Colonic mucosa (tissue), 4 donors: ENCODE results near the gene ARL2BP. TPM values are rescaled to one million over a fixed set of nuclear protein-coding genes. Genes with fewer than 3 reads are reported as not detected.

ENCODE experiments used
- DNase-seq: peaks from one replicate; pipeline ENCODE4 v3.0.0-alpha.2; 2020
- H3K27ac ChIP-seq: fragments of 200-600 bp; one replicate; pipeline ENCODE4 v1.8.0; 2021
- H3K27me3 ChIP-seq: fragments of 200-600 bp; one replicate; pipeline ENCODE4 v1.8.0; 2021
- H3K36me3 ChIP-seq: fragments of 200-600 bp; one replicate; pipeline ENCODE4 v1.8.0; 2021
- H3K4me1 ChIP-seq: fragments of 200-600 bp; one replicate; pipeline ENCODE4 v1.8.0; 2021; ENCODE audit warnings: mild to moderate bottlenecking
- H3K4me3 ChIP-seq: fragments of 200-600 bp; one replicate; pipeline ENCODE4 v1.8.0; 2021
- H3K9ac ChIP-seq, 2 donors: one replicate each; pipeline ENCODE4 v1.7.0; 2013; ENCODE audit warnings: control low read depth in 2 of 2, low read depth in 2 of 2, low read length in 2 of 2
- H3K9me3 ChIP-seq: fragments of 200-600 bp; one replicate; pipeline ENCODE4 v1.8.0; 2021
- CTCF ChIP-seq: fragments of 200-600 bp; IDR thresholded peaks from one replicate; pipeline ENCODE4 v1.8.0; 2022; ENCODE audit warnings: antibody characterized with exemption, mild to moderate bottlenecking
- intact Hi-C: fragments of 100-400 bp; cut with DNase I; formaldehyde crosslinking; loops from one replicate; pipeline ENCODE4 v1.14.1; 2022
- total RNA-seq, 2 donors: library from RNA; stranded (reverse); fragmentation: NEBNext Ultra II Directional in 1 of 2; extraction: Animal tissue kit (Norgen Biotek cat#: 25700) in 1 of 2; gene quantifications; one replicate each; pipeline ENCODE4 v1.2.1, GENCODE V29; 2021
- donor health status: healthy.
- donor health status: DM: no; HTN: no; CAD: no.
- donor health status: DM: no; HTN: no; CAD: no.

ARL2BP gene
- total RNA-seq, 2 donors from 2014 or later, result 28.6 to 32.7 TPM

DNA sequence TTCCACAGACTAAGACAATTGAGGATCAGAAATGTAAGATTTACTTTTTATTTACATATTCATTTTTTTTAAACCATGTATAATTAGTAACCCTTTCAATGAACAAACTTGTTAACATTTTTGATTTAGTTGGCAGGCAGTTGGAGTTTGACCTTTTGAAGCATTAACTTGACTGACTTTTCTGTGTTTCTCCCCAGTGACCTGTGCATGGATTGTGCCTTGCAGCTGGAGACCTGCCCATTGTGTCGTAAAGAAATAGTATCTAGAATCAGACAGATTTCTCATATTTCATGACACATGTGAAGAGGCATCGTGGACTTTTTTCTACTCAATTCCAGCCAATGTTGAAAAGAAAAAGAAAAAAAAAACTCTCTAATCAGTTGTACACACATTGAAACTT lies 6.4 kb upstream of the ARL2BP start:
- TF ChIP-seq CTCF, result no peak
- H3K36me3 ChIP-seq, result no peaks in the 10 kb centered on the region
- H3K27ac ChIP-seq, result no peak overlapping the region
- no peaks in the 10 kb centered on the region for H3K4me1 ChIP-seq
- no peaks in the 10 kb centered on the region for H3K9me3 ChIP-seq
- H3K4me3 ChIP-seq, result no peak overlapping the region
- DNase-seq, result no peak
- no peaks in the 10 kb centered on the region for H3K27me3 ChIP-seq
- no peak overlapping the region for H3K9ac ChIP-seq
- intact Hi-C loops, result no loop called here

DNA sequence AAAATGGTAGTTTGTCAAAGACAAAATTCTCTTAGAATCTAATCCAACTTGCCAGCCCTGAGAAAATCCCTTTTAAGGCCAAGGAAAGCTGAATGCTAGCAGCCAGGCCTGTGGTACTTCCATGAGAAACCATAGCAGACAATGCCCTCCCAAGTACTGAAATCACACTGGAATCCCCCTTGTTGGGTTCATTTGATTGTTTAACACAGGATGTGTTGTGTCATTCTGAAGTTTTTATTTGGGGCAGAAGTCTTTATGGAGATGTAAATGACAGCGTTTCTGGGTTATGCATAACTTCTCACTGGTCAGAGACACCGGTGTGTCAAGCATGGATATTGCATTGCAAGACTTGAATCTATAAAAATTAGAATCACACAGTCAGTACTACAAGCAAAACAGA lies 6.0 kb upstream of the ARL2BP start:
- Histone ChIP-seq H3K36me3 (no peaks in the 10 kb centered on the region), H3K4me3 (no peak overlapping the region), H3K9me3 (no peaks in the 10 kb centered on the region), H3K27me3 (no peaks in the 10 kb centered on the region), H3K4me1 (no peaks in the 10 kb centered on the region), H3K9ac (no peak overlapping the region), H3K27ac (no peak overlapping the region)
- no peak for DNase-seq
- intact Hi-C loops, result no loop called here
- no peak for TF ChIP-seq CTCF

GRCh38 chr16:57240851-57241250 lies 4.2 kb upstream of the ARL2BP start:
- DNase-seq, result no peak
- Histone ChIP-seq H3K27ac (no peak overlapping the region), H3K27me3 (no peaks in the 10 kb centered on the region), H3K4me1 (no peaks in the 10 kb centered on the region), H3K36me3 (no peaks in the 10 kb centered on the region), H3K9me3 (no peaks in the 10 kb centered on the region), H3K9ac (no peak overlapping the region), H3K4me3 (no peak overlapping the region)
- intact Hi-C loops, result no loop called here
- TF ChIP-seq CTCF, result no peak

DNA sequence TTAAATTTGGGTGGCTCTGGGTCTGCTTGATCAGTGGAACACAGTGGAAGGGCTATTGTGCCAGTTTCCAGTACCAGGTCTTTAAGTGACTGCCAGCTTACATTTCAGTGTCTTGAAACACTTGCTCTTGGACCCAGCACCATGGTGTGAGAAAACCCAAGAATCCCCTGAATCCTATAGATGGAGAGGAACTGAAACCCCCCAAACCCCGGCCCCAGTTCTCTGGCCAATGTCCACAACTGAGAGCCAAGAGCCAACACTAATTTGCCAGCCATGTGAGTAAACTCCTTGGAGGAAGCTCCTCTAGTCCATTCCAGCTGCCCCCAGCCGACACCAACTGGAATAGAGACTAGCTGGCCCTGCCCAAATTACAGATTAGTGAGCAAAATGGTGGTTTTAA lies 2.4 kb upstream of the ARL2BP start:
- Histone ChIP-seq H3K36me3 (no peaks in the 10 kb centered on the region), H3K4me3 (no peak overlapping the region), H3K9me3 (no peaks in the 10 kb centered on the region), H3K27me3 (no peaks in the 10 kb centered on the region), H3K27ac (no peak overlapping the region), H3K9ac (no peak overlapping the region), H3K4me1 (no peaks in the 10 kb centered on the region)
- no peak for TF ChIP-seq CTCF
- intact Hi-C loops, result no loop called here
- no peak for DNase-seq

DNA sequence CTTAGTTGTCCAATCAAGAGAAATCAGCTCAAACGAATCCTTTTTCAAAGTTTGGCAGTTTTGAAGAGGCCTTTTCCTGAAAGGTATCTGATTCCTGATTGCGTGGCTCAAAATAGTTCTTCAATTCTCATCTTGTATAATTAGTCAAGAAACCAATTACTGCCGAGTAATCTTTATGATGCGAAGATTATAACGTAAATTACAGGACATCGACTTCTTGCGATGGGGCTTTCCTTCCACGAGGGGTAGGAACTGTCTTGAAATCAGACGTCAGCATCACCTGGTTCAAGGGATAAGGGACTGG lies 644 bp upstream of the ARL2BP start:
- DNase-seq, result no peak
- intact Hi-C loops, result no loop called here
- peak overlapping the region; percentile 75 for H3K4me3 ChIP-seq
- peak overlapping the region; percentile 88 for H3K27ac ChIP-seq
- H3K9ac ChIP-seq, result peak overlapping the region in 1 of 2 donors; percentile 67
- H3K36me3 ChIP-seq, result no peaks in the 10 kb centered on the region
- H3K27me3 ChIP-seq, result no peaks in the 10 kb centered on the region
- H3K4me1 ChIP-seq, result no peaks in the 10 kb centered on the region
- H3K9me3 ChIP-seq, result no peaks in the 10 kb centered on the region
- no peak for TF ChIP-seq CTCF

- peak overlapping the region; percentile 88 for H3K27ac ChIP-seq
- no peaks in the 10 kb centered on the region for H3K9me3 ChIP-seq
- peak overlapping the region; percentile 67 to 85 for H3K9ac ChIP-seq
- H3K27me3 ChIP-seq, result no peaks in the 10 kb centered on the region
- H3K4me1 ChIP-seq, result no peaks in the 10 kb centered on the region
- TF ChIP-seq CTCF, result no peak
- intact Hi-C loops, result no loop called here
- DNase-seq, result peak; percentile 52
- H3K36me3 ChIP-seq, result peaks cover 6% of the 10 kb centered on the region
- H3K4me3 ChIP-seq, result peak overlapping the region; percentile 75
Observed at GRCh38 chr16:57245472-57246113, 534 bp downstream of the ARL2BP start.
